Kidney (tissue), 14 donors: Measurements from ENCODE around the gene PUM1. TPM values are rescaled to one million over a fixed set of nuclear protein-coding genes. Genes with fewer than 3 reads are reported as not detected.

Experiments
- DNase-seq, 5 donors: peaks; one replicate each; pipeline ENCODE4 v3.0.0-alpha.2; 2013 to 2020
- FAIRE-seq: peaks from 2 replicates; lab custom pipeline; 2012; peaks lifted over from hg19 to GRCh38; lab: Jason Lieb, UNC
- H3K27ac ChIP-seq, 2 donors: one replicate each; pipeline ENCODE4 v1.7.0; 2013; ENCODE audit warnings: low read depth in 2 of 2, low read length in 2 of 2, inconsistent platforms in 1 of 2
- H3K27me3 ChIP-seq: one replicate; pipeline ENCODE4 v1.7.1; 2013; ENCODE audit warnings: low read length, inconsistent platforms; ENCODE audit not compliant: control insufficient read depth, insufficient read depth
- H3K36me3 ChIP-seq, 3 donors: one replicate each; pipeline versions ENCODE4 v1.7.0 to v1.7.1; 2013; ENCODE audit warnings: low read length in 3 of 3, control low read depth in 1 of 3, inconsistent platforms in 1 of 3; ENCODE audit not compliant: insufficient read depth in 3 of 3, control insufficient read depth in 2 of 3
- H3K4me1 ChIP-seq, 3 donors: one replicate each; pipeline versions ENCODE4 v1.7.0 to v1.7.1; 2013; ENCODE audit warnings: low read length in 3 of 3, inconsistent platforms in 1 of 3, low read depth in 1 of 3; ENCODE audit not compliant: control insufficient read depth in 2 of 3, insufficient read depth in 2 of 3
- H3K4me3 ChIP-seq, 3 donors: one replicate each; pipeline versions ENCODE4 v1.7.0 to v1.8.1; 2013; ENCODE audit warnings: low read length in 3 of 3, control low read depth in 1 of 3, inconsistent platforms in 1 of 3
- H3K9ac ChIP-seq, 3 donors: one replicate each; pipeline versions ENCODE4 v1.7.0 to v1.7.1; 2013; ENCODE audit warnings: low read length in 3 of 3, control low read depth in 1 of 3, inconsistent platforms in 1 of 3
- H3K9me3 ChIP-seq, 3 donors: one replicate each; pipeline versions ENCODE4 v1.7.0 to v1.7.1; 2013; ENCODE audit warnings: low read length in 3 of 3, control low read depth in 1 of 3, inconsistent platforms in 1 of 3; ENCODE audit not compliant: control insufficient read depth in 2 of 3, insufficient read depth in 1 of 3
- intact Hi-C: fragments of 100-400 bp; cut with DNase I; formaldehyde crosslinking; loops from one replicate; pipeline ENCODE4 v1.11.1; 2022
- polyA plus RNA-seq: library from polyadenylated mRNA; stranded (reverse); fragments of 350-450 nt; fragmentation: Illumina TruSeq; extraction: RNeasy Lipid Tissue Mini Kit (QIAGEN cat#74804); gene quantifications from one replicate; pipeline ENCODE4 v1.2.3, GENCODE V29; 2014; ENCODE audit warnings: low read depth, low replicate concordance; ENCODE audit not compliant: insufficient read depth
- total RNA-seq: library from RNA; stranded (reverse); fragmentation: NEBNext Ultra II Directional; extraction: Animal tissue kit (Norgen Biotek cat#: 25700); gene quantifications from one replicate; pipeline ENCODE4 v1.2.1, GENCODE V29; 2021
- TF ChIP-seq, protein P1 (sequence below): IDR thresholded peaks from 3 replicates; pipeline ENCODE4 v1.5.1; 2012; ENCODE audit warnings: mild to moderate bottlenecking, moderate library complexity, borderline replicate concordance; ENCODE audit not compliant: insufficient read depth; ENCODE audit errors: extremely low read depth
- donor health status: control.
- donor health status: control.
- donor health status: control.
- donor health status: control.
- donor health status: control.
- donor health status: DM: yes; HTN: yes; CAD: no.
- donor health status: Normal renal cell carcinoma (clear cell type).

Gene PUM1
- total and polyA plus RNA-seq, 2 donors from 2014 or later: 19.1 to 150 TPM

DNA sequence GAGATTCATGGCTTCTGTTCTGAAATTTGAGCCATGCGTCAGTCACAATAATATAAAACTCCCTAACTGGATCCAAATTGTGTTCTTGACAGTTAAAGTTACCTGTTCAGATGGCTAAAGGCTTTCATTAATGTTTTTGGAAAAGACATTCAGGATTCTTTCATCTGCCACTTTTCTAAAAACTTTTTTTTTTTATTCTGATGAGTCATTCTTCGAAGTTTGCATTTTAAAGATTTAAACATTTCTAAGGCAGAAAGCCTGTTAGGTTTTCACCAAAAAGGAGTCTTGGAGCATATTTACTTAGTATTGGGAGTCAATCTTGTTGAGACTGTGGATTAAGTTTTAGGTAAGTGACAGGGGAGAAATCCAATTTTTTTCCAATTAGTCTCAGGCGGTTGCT, 138.1 kb downstream of the PUM1 start:
- Histone ChIP-seq H3K4me1 (no peaks in the 10 kb centered on the region), H3K9me3 (no peaks in the 10 kb centered on the region), H3K36me3 (peaks cover 0 to 2% (median 0%) of the 10 kb centered on the region in 3 donors), H3K27me3 (no peaks in the 10 kb centered on the region), H3K9ac (no peak overlapping the region), H3K27ac (no peak overlapping the region), H3K4me3 (no peak overlapping the region)
- FAIRE-seq (no peak), DNase-seq (no peak)
- intact Hi-C loops: no loop called here
- TF ChIP-seq, protein P1, sequence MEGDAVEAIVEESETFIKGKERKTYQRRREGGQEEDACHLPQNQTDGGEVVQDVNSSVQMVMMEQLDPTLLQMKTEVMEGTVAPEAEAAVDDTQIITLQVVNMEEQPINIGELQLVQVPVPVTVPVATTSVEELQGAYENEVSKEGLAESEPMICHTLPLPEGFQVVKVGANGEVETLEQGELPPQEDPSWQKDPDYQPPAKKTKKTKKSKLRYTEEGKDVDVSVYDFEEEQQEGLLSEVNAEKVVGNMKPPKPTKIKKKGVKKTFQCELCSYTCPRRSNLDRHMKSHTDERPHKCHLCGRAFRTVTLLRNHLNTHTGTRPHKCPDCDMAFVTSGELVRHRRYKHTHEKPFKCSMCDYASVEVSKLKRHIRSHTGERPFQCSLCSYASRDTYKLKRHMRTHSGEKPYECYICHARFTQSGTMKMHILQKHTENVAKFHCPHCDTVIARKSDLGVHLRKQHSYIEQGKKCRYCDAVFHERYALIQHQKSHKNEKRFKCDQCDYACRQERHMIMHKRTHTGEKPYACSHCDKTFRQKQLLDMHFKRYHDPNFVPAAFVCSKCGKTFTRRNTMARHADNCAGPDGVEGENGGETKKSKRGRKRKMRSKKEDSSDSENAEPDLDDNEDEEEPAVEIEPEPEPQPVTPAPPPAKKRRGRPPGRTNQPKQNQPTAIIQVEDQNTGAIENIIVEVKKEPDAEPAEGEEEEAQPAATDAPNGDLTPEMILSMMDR: no peak

DNA sequence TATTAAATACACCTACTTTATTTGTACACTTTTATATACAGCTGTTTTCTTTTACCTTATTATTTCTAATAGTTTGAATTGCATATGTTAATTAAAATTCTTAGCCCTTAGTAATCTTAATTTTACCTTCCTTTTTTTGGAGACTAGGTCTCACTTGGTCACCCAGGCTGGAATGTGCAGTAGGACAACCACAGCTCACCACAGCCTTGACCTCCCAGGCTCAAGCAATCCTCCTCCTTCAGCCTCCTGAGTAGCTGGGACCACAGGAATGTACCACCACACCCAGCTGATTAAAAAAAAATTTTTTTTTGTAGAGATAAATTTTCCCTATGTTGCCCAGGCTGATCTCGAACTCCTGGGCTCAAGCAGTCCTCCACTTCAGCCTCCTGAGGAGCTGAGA, 141.9 kb downstream of the PUM1 start:
- TF ChIP-seq, protein P1: no peak
- DNase-seq: no peak
- H3K4me3 ChIP-seq: no peak overlapping the region
- intact Hi-C loops: no loop called here
- no peaks in the 10 kb centered on the region for H3K9me3 ChIP-seq
- H3K27me3 ChIP-seq: no peaks in the 10 kb centered on the region
- no peak overlapping the region for H3K9ac ChIP-seq
- no peaks in the 10 kb centered on the region for H3K4me1 ChIP-seq
- H3K36me3 ChIP-seq: no peaks in the 10 kb centered on the region
- H3K27ac ChIP-seq: no peak overlapping the region
- no peak for FAIRE-seq

DNA sequence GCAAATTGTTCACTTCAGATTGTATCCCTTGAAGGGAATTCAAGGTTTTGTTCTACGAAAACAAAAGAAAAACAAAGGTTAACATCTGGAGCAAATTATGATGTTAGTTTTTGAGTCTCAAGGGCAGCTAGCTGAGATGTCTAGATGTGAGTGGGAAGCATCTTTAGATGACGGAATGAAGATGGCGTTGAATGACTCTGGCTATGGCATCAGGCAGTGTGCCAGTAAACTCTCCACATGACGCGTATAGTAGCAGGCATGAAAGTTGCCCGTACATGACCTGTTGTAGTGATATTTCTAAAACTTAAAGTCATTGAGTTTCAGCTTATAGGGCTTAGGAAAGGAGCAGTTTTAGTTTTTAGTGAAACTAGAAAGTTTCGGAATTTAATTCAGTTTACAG, 144.7 kb downstream of the PUM1 start:
- intact Hi-C loops: no loop called here
- Histone ChIP-seq H3K4me1 (no peaks in the 10 kb centered on the region), H3K27ac (no peak overlapping the region), H3K9ac (no peak overlapping the region), H3K36me3 (no peaks in the 10 kb centered on the region), H3K4me3 (no peak overlapping the region), H3K9me3 (no peaks in the 10 kb centered on the region), H3K27me3 (no peaks in the 10 kb centered on the region)
- no peak for FAIRE-seq
- TF ChIP-seq, protein P1: no peak
- DNase-seq: no peak
